H1 (cell line): ENCODE measurements around the gene SLU7.

ENCODE experiments used
- RAD21 ChIP-seq, 2 experiments: IDR thresholded peaks in 1 of 2; conservative IDR thresholded peaks in 1 of 2; 2 replicates each; pipeline ENCODE4 v1.6.1; 2011; ENCODE audit warnings: low read depth in 2 of 2, low read length in 2 of 2, improper control_type of control experiment in 1 of 2, inconsistent platforms in 1 of 2, mild to moderate bottlenecking in 1 of 2, moderate library complexity in 1 of 2
- RFX5 ChIP-seq: IDR thresholded peaks from 2 replicates; pipeline ENCODE4 v1.6.1; 2011; ENCODE audit warnings: low read depth, low read length, improper control_type of control experiment, borderline replicate concordance
- SRF ChIP-seq: IDR thresholded peaks from 2 replicates; pipeline ENCODE4 v1.6.1; 2011; ENCODE audit warnings: mild to moderate bottlenecking, low read depth, low read length, moderate library complexity
- SUZ12 ChIP-seq: fragments of 200-600 bp; sonication (generic); IDR thresholded peaks from 2 replicates; pipeline ENCODE4 v1.6.1; 2012; ENCODE audit warnings: mild to moderate bottlenecking, inconsistent platforms, low read length, moderate library complexity, mixed read lengths
- TEAD4 ChIP-seq: IDR thresholded peaks from 2 replicates; pipeline ENCODE4 v1.6.1; 2012; ENCODE audit warnings: low read depth, low read length, inconsistent platforms, mixed read lengths
- TF ChIP-seq, protein P1 (sequence below): IDR thresholded peaks from 2 replicates; pipeline ENCODE4 v1.6.1; 2011; ENCODE audit warnings: low read depth, mild to moderate bottlenecking, low read length; ENCODE audit not compliant: insufficient read depth
- TF ChIP-seq, protein P2 (sequence below), 3 experiments: IDR thresholded peaks; 1 replicate in 2 of 3; 2 replicates in 1 of 3; pipeline versions ENCODE4 v1.5.1 to v1.6.1; 2011; ENCODE audit warnings: low read length in 3 of 3, mild to moderate bottlenecking in 3 of 3, inconsistent platforms in 2 of 3, low read depth in 1 of 3, moderate library complexity in 1 of 3; ENCODE audit not compliant: insufficient read depth in 1 of 3; ENCODE audit errors: control extremely low read depth in 1 of 3

DNA sequence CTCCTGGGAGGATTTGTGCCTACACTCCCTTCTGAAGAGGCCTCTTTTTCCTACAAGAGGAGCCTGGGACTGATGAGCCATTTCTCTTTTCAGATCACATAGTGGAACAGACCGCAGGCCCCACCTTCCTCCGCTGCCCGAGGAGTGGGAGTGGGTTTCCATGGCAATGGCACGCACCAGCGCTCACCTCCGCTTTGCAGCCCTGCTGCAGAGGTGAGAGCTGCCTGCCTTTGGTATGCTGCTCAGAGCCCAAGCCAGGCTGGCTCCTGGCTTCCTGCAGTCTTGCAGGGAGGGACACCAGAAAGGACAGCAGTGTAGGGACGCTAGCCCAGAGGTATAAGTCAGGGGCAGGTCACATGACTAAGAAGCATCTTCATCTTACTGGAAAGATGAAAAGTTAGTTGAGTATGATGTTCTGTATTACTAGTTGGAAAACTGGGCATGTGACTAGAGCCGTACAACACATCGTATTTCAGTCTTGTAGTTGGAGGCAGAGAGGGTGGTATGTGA is 15.2 kb upstream of the SLU7 start:
- TF ChIP-seq, protein P1, sequence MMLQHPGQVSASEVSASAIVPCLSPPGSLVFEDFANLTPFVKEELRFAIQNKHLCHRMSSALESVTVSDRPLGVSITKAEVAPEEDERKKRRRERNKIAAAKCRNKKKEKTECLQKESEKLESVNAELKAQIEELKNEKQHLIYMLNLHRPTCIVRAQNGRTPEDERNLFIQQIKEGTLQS: no peak
- TF ChIP-seq, protein P2, sequence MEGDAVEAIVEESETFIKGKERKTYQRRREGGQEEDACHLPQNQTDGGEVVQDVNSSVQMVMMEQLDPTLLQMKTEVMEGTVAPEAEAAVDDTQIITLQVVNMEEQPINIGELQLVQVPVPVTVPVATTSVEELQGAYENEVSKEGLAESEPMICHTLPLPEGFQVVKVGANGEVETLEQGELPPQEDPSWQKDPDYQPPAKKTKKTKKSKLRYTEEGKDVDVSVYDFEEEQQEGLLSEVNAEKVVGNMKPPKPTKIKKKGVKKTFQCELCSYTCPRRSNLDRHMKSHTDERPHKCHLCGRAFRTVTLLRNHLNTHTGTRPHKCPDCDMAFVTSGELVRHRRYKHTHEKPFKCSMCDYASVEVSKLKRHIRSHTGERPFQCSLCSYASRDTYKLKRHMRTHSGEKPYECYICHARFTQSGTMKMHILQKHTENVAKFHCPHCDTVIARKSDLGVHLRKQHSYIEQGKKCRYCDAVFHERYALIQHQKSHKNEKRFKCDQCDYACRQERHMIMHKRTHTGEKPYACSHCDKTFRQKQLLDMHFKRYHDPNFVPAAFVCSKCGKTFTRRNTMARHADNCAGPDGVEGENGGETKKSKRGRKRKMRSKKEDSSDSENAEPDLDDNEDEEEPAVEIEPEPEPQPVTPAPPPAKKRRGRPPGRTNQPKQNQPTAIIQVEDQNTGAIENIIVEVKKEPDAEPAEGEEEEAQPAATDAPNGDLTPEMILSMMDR (IDR thresholded peaks at IDR 0.05; ENCODE audit: control extremely low read depth in 1 of 3, insufficient read depth in 1 of 3, low read depth in 1 of 3, low read length in 3 of 3): no peak
- TF ChIP-seq SRF (no peak), RAD21 (IDR thresholded peaks at IDR 0.05 in 1 of 2, conservative IDR thresholded peaks at IDR 0.05 in 1 of 2; ENCODE audit: low read depth in 2 of 2, low read length in 2 of 2) (no peak), TEAD4 (no peak), RFX5 (no peak), SUZ12 (no peak)
